Measurements from ENCODE around the gene RTRAF.

Gene RTRAF

DNA sequence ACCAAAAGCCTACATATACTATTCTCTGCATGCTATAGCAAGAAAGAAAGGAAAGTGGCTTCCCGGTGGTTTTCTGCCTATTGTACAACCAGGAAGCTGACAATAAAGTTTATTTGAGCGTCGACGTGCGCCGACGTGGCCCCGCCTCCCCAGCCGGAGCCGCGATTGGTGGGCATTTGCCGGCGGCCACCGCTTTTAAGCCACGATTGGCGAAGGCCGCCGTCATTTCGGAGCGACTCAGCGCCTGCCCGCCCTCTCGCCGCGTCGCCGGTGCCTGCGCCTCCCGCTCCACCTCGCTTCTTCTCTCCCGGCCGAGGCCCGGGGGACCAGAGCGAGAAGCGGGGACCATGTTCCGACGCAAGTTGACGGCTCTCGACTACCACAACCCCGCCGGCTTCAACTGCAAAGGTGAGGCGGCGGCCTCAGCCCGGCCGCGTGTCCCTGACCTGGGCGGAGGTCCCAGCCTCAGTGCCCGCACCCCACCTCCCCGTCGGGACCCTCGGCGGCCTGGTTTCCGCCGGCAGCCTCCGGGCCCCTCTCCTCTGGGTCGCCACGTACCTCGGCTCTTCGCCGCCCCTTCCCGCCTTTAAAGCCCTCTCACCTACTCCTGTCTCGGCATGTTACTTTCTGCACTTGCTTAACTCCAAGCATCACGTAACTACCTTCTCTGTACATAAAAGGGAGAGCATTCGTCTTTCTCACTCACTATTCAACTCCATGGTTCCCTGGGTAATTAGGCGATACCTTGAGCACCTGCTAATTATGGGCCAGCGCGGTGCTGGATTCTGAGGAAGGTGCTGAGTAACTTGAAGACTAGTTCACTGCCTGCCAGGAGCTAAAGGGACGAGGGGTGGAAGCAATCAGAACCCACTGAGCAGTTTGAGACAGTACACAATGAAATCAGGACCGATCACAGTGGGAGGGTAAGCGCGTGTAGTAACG is at the start of gene RTRAF:
RTRAF (plus strand) TSS at position 254 of the 942 bp plus-strand sequence; CDS start at position 348, 94 bp downstream.
- DNase-seq (ENCODE audit: low read depth), result peak; percentile 84

DNA sequence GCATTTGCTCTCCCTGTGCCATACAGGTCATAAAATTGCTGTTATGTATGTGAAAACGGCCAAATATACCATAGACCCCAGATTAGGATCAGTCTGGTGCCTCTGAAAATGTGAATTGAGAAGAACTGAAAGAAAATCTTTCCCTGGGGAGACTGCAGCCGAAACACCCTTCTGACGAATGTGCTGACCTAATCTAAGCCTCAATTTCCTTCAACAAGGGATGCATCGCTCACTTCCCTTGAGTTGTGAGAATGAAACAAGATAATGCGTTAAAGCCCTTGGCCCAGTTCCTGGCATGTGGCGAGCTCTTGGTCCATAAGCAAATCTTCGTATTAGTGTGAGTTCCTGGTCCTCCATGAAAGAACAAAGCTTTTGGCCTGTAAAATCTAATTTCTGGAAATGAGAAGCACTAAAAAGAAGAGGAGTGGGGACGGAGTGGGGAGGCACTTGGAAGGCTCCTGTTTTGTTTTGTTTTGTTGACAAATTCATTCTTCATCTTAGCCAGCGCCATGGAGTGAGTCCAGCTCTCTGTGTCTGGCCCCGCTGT is 49.5 kb upstream of the RTRAF start:
- no peak for DNase-seq (ENCODE audit: low read depth)

DNA sequence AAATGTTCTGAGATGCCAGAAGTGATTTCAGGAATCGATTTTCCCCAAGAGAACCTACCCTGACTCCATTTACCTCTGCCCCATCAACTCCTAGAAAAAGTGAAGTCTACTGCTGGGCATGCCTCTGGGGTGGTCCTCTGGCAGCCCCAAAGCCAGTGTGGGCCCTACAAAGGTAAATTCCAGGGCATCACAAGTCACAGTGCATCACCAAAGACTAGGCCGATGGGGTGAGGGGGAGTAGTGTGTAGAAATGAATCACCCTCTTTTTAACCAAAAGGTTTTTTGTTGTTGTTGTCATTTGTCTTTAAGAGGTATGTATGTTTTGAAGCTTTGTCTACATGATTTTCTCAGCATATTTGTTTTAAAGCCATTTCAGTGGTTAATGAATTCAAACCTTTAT is 46.4 kb upstream of the RTRAF start:
- DNase-seq (ENCODE audit: low read depth), result no peak

DNA sequence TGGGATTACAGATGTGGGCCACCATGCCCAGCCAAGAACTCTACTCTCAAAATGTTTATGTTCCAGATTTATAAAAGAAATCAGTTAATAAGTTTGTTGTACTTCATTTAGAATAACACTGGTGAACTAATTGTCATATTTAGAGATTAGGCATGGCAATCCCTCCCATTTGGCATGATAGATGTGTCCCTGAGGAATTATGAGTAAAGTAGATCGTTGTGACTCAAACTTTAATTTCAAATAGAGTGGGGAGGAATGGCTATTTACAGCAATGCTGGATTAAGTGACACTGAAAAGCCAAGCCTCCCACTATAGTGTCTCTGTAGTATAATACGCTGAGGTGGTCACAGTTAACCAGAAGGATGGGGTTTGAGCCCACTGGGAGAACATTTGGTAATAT is 39.3 kb upstream of the RTRAF start:
- no peak for DNase-seq (ENCODE audit: low read depth)

DNA sequence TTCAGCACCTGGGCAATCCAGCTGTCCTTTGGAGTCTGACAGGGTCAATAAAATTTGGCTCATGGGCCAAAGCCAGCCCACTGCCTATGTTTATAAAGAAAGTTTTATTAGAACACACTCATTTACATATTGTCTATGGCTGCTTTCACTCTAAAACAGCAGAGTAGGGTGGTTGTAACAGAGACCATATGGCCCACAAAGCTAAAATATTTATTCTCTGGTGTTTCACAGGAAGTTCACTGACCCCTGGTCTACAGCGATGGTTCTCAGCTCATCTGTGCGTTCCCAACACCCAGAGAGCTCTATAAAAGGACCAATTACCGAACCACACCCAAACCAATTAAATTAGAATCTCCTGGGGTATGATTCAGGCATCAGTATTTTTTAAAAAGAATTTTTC is 37.7 kb upstream of the RTRAF start:
- no peak for DNase-seq (ENCODE audit: low read depth)

DNA sequence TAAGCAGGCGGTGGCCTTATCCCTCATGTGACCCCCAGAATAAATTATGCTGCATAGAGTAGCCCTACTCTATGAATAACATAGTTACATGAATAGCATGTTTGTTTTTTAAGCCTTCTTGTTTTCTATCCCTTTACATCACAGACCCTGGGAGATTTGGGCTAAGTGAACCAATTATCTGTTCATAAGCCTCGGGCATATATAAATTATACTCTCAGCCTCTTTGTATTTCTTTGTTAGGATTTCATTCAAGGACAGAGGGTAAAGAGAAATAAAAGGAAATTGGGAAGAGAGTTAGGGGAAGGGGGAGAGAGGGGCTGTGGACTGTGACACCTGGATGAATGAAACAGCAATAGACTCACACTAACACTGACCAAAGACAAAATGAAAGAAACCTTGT is 35.3 kb upstream of the RTRAF start:
- no peak for DNase-seq (ENCODE audit: low read depth)

DNA sequence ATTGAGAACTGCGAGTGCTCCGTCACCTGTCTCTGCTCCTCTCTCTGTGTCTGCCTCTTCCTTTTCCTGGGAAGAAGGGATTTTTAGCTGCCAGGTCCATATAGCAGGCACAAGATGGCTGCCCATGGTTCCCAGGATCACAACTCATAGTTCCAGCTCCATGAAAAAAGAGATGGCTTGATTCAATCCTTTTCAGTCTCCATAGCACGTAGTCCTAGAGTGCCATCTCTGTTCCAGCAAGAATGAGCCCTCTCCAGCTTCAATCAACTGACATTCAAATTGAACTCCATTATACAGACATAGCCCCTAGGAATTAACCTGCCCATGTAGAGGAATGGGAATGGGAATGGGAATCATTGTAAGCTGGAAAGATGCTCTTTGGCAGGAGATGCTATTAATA is 34.7 kb upstream of the RTRAF start:
- no peak for DNase-seq (ENCODE audit: low read depth)

DNA sequence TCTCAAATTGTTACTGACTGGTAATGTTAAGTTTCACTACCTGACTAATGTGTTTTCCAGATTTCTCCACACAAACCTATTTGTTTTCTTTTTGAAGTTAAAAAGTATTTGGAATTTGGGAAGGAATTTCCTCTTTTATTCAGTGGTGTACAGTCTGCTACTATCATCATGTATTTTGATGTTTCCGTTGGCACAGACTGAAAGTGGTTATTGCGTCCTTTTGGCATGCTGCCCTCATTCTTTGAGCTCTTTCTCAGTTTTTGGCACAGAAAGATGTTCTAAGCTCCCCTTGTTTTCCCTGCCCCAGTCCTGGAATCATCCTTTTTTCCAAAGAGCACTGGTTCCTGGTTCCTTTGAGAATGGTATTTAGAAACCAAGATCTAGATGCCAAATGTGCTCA is 31.4 kb upstream of the RTRAF start:
- DNase-seq (ENCODE audit: low read depth), result no peak

DNA sequence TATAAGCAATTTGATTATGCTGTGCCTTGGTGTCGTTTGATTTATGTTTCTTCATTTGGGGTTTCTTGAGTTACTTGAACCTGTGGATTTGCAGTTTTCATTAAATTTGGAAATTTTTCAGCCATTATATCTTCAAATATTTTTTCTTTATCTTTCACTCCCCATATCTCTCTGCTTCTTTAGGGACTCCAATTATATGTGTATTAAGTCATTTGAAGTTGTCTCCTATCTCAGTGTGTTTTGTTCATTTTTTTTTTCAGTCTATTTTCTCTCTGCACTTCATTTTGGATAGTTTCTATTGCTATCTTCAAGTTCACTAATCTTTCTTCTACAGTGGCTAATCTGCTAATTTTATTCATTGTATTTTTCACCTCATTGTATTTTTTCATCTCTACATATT is 29.4 kb upstream of the RTRAF start:
- DNase-seq (ENCODE audit: low read depth), result no peak

DNA sequence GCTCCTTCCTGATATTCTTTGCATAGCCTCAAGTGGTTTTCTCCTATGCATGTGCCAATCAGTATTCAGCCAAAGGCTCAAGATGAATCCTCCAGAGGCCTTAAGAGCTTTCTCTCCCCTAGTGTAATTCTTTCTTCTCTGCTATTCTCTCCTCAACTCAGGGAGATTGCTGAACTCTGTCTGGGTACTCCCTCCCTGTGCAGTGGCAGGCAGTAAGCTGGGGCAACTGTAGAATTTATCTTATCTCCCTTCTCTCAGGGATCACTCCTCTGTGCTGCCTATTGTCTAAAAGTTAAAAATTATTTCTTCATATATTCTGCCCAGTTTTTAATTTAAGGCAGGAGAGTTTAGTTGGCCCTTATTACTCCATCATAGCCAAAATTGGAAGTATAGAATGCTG is 28.5 kb upstream of the RTRAF start:
- no peak for DNase-seq (ENCODE audit: low read depth)

DNA sequence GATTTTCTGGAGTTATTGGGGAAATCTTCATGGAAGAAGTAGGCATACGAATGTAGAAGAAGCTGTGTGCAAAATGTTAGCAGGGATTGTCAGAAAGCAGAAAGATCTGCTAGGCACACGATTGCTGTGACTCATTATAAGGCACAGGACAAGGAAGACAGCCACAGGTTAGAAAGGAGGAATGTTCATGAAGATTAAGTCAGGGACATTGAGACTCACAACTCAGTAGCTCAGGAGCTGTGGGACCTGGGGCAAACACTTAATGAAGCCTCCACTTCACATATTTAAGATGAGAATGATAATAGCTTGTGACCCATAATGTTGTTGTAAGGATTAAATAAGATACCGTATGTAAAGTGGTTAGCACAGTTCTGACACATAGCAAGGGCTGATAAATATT is 26.6 kb upstream of the RTRAF start:
- no peak for DNase-seq (ENCODE audit: low read depth)

DNA sequence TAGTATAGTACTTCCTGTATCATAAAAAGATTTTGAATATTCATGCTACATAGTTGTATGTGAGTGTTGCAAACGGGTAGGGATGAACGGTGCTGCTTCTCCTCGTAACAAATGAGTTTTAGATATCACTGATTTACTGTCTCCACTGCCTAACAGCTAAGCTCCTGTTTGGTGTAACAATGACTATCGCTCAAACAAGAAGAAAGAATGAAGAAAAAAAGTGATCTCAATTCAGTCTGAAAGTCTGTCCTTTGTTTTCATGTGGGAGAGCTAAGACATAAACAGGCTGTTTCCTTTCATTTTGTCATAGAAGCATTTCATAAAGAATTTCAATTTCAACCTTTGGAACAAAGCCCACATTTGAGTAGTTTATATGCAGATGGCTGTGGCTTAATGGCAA is 26.1 kb upstream of the RTRAF start:
- no peak for DNase-seq (ENCODE audit: low read depth)

DNA sequence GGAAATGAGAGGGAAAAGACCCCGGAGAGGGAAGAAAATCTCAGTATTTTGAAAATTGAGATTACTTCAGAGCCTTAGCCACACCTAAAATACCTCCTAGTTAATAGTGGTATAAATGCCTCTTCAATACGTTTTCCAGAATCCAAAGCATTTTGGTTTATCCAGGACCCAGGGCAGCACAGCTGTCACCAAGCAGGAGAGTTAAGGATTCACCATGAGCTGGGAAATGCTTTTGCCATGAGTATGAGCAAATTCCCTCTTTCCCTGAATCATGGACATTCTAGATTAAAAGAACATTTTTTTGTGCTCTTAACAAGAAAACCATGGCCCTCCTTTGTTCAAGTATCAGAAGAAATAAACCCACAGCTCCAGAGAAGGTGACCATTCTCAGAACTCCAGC is 21.8 kb upstream of the RTRAF start:
- no peak for DNase-seq (ENCODE audit: low read depth)

DNA sequence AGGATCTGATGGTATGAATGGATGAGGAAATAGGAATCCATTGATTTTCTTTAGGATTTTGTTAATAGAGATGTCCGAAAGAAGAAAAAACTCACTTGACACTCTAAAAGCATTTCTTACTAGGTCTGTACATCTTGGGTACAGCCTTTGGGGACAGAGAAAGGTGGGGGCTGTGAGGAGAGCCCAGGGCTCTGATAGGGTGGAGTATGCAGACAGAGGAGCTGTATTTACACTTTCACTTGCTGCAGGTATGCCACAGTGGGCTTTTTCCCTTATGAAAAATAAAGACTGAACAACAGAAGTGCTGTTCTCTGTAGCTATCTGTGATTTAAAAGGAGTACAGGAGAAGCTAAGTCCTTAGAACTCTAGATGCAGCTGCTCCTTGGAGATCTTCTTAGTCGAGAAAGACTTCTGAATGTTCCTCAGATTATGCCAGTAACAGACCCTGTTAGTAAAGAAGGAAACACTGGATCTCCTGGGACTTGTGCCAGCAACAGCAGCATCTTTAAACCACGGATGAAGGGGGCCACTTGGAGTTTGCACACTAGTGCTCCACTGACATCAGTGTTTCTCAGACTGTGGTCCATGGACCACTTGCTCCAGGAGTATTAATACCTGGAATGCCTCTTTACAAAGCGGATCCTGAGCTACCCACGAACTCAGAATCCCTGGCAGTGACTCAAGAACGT is 19.4 kb upstream of the RTRAF start:
- no peak for DNase-seq (ENCODE audit: low read depth)

DNA sequence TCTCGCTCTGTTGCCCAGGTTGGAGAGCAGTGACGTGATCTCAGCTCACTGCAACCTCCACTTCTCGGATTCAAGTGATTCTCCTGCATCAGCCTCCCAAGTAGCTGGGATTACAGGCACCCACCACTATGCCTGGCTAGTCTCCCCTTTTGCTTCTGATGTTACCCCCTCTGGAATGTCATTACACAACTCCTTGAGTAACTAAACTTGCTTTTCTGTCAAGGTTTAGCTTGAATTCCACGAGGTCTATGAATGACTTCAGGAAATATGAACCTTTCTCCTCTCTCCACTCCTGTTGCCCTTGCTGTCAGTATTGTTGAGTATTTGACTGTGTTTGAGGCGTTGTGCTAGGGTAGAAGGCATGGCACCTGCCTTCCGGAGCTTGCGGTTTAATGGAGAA is 16.8 kb upstream of the RTRAF start:
- no peak for DNase-seq (ENCODE audit: low read depth)

DNA sequence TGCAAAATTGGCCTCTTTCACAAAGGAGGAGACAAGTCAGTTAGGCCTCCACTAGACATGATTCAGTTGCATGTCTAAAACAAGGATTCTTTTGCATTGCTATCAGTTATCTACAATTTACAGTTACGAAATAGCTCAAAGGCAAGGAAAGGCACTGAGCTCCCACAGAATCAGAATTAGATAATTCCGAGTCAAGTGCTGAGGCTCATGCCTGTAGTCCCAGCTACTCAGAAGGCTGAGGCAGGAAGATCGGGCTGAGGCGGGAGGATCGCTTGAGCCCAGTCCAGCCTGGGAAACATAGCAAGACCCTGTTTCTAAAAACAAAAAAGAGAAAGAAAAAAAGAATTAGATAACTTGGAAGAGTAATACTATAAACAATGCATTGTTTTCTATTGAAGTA is 12.3 kb upstream of the RTRAF start:
- DNase-seq (ENCODE audit: low read depth), result no peak

DNA sequence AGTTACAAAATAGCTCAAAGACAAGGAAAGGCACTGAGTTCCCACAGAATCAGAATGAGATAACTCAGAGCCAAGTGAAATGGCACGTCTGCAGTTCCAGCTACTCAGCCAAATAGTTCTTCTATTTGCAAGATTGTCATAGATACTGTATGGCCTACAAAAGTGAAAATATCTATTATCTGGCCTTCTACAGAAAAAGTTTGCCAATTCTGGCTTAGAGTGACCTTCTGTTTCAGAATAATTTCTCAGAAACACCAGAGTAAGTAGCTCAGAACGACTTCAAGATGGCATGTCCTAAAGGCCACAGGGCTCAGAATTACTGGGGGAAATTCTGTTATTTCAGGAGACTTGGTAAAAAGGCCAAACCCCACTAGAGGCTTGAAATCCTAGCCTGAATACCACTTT is 10.7 kb upstream of the RTRAF start:
- DNase-seq (ENCODE audit: low read depth), result no peak

DNA sequence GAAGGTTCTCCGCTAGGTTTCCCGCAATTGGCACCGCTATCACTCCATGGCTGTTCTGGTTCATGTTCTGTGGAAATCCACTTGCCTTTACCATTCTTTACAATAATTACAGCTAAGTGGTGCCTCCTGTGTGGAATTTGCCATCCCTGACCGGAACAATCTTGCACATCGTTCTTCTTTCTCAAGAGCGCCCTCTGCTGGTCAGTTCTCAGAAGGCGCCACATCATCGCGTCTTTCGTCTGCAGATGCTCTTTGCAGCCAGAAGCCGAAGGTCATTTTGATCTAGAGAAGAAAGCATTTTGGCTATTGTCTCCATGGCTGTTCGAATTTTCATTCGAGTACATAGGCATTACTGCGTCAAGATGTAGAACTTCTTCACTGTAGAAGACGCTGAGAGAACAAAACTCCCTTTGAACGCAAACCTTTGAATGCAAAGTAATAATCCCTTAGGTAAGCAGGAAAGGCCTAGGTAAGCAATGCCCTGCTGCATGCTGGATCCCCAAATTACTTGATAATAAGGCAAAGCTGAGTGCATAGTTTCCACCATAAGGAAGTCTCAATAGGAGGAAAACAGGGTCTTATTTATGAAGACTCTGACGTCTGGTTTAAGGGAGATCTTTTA is 10.1 kb upstream of the RTRAF start:
- peak; percentile 80 for DNase-seq (ENCODE audit: low read depth)

DNA sequence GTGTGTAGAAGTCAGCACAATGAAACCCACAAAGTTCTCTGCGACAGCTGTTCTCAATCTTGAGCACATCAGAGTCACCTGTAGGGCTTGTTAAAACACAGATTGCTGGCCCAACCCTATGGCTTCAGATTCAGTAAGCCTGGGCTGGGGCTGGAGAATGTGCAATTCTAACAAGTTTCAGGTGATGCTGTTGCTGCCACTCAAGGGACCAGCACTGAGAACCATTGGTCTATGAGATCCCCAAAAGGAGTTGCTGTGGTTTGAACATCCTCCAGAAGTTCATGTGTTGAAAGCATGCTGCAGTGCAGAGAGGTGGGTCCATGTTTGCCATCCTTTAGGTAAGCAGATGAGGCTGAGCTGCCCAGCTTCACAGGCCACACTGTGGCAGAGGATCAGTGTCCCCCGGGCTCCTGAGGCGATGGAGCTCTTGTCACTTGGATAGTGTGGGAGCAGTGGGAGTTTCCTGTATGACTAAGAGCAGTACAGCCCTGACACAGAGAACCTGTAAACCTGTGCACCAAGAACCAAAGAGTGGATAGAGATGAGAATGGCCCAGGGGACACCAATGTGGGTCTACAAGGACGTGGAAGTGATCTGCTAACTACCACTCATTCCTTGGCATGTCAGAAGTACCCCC is 8.0 kb upstream of the RTRAF start:
- no peak for DNase-seq (ENCODE audit: low read depth)

DNA sequence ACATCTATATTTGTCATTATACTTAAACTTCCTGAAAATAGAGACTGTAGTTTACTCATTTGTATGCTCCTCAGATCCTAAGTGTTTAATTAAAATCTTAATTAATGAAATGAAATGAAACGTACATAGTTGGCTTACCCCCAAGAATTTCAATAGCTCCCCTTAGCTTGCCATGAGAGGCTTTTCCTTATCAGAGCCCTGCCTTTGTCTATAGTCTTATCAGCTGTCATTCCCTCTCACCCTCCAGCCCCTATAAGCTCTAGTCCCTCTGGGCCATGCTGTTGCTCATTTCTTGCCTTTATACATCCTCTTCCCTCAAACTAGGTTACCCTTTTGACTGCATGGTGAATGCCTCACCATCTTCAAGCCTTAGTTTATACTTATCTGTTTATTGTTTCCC is 1.1 kb upstream of the RTRAF start:
- no peak for DNase-seq (ENCODE audit: low read depth)

DNA sequence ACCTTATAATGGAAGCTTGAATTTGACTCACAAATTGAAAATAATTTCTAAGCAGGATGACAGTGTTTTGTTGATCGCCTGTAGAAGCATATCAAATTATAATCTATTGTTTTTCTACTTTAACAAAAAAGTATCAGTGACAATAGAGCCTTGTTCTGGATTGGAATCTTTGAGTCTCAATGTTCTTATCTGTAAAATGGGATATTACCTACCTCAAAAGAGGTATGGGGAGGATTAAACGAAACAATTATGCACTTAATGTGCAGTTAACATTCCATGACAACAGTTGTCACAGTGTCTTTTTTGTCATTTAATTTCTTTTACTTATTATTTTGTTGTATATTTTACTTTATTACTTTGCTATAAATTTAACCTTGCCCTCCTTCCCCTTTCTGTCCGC is 1.1 kb downstream of the RTRAF start:
- DNase-seq (ENCODE audit: low read depth), result no peak

DNA sequence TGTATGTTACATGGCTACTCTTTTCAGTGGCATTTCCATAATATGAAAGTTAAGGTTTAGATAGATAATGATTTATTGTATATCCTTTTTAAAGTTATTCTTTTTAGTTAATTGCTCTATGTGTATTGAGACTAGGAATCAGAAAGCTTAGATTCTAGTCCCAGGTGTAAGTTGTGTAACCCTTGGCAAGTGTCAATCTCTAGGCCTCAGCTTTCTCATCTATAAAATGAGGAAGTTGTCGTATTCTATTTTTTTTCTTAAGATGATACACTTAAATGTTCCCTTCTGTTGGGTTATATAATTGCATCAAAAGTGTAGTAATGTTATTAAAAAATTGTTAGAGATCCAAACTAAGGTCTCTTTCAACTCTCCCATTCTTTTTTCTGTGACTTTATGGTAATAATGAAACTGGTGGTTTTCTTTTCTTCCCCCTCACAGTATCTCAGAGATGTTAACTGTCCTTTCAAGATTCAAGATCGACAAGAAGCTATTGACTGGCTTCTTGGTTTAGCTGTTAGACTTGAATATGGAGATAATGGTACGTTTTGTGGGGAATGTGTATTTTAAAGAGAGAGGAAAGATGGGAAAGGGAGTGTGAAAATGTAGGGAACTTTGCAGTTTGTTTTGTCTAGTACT is 4.1 kb downstream of the RTRAF start:
- no peak for DNase-seq (ENCODE audit: low read depth)
